ENCODE measurements around the gene HBEGF.

The HBEGF gene, protein sequence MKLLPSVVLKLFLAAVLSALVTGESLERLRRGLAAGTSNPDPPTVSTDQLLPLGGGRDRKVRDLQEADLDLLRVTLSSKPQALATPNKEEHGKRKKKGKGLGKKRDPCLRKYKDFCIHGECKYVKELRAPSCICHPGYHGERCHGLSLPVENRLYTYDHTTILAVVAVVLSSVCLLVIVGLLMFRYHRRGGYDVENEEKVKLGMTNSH

DNA sequence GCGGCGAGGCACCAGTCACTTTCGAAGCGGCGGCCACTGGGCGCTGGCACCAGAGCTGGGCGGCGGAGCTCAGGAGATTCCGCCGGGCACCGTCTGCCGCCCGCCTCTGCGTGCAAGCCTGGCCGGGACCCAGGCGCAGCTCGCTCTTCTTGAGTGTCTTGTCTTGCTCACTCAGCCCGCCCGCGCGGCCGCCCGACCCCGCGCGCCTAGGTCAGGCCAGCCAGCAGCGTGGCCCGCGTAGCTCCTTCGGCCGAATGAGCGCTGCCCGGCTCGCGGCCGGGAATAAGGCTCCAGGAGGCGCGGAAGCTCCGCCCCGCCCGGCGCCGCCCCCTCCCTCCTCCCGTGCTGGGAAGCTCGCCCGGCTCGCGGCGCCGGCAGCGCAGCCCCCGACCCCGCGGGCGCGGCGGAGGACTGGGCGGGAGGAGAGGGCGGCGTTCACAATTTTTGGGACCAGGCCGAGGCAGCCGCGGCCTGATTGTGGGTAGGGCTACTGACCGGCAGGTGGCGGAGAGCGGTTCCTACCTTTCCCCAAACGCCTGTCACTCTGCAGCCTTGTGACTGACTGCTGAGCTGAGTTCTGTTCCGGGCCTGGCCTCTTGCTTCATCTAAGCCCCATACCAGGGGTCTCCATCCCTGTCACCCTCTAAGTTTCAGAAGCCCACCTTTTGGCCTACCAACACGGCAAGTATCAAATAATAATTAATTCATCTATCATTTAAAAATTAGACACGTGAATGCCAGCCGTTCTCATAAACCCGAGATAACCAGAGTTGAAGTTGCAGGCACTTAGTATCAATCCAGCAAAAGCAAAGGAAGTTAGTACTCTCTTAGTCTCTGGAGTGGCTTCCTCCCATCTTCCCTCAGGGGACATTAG, at the start of gene HBEGF:
HBEGF (minus strand) TSS at position 256 of the 874 bp plus-strand sequence. CDS start 275 bp downstream, outside the sequence.
- peak; percentile 29 for DNase-seq

DNA sequence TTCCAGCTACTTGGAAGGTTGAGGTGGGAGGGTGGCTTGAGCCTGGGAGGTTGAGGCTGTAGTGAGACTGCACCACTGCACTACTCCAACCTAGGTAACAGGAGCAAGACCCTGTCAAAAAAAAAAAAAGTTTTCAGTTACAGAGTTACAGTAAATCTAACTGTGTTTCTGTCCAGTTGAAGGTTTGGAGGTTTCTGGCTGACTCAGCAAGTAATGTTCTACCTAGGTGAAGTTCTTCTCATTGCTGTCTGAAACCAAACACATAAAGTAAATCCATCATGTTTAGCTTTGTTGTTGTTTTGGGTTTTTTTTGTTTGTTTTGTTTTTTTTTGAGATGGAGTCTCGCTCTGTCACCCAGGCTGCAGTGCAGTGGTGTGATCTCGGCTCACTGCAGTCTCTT, 47.3 kb upstream of the HBEGF start:
- DNase-seq = no peak

DNA sequence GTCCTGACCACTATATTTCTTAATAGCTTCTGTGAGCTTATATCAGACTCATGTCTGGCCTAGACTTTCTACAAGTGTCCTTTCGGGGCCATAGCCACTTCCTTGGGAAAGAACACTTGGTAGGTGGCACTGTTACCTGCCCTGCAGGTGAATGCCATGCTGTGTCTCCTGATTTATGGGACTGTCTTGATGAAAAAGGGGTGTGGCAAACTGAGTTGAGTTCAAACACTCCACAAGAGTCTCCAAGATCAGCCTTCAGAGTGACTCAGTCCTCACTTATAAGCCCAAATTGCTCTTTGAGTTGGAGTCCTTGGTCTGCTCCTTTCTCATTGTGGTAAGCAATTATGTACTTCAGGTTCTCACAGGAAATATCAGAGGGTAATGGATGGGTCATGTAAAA, 45.3 kb upstream of the HBEGF start:
- no peak for DNase-seq

DNA sequence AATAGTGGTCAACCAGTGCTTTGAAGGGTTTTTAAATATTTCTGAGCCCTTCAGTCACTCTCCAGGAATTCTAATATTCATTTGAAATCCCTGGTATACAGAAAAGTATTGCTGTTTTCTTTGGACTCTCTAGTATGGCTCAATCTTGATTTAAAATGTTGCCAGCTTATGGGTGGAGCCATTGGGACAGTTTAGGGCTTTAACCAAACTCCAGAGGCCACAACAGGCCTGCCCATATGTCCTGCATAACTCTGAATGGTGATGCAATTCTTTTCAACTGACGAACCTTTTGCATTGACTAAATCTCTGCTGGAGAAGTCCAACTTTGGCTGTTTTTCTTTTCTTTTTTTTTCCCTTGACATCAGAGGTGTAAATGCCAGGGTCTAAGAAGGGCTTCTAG, 44.9 kb upstream of the HBEGF start:
- DNase-seq = no peak

DNA sequence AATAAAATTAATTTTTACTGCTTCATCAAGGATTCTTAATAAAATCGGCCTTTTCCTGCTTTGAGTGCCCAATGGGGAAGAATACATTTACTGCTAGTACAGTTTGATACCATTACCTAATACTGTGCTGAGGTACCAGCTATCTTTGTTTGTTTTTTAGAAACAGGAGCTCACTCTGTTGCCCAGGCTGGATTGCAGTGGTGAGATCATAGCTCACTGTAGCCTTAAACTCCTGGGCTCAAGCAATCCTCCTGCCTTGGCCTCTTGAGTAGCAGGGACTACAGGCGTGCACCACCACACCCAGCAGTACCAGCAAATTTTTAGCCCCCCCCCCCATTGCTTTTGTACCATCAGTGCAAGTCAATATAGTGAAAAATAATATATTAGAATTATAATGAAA, 41.6 kb upstream of the HBEGF start:
- no peak for DNase-seq

DNA sequence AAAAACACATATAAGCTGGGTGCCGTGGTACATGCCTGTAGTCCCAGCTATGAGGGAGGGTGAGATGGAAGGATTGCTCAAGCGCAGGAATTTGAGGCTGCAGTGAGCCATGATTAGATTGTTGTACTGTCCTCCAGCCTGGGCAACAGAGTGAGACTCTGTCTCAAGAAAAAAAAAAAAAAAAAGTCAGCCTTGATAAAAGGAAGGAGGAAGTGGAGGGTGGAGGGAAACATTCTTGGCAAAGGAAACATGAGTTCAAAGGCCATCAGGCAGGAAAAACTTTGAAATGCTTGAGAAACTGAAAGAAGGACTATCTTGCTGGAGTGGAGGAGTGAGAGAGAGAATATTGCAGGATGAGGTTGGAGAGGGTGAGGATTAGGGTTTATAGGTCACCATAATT, 36.9 kb upstream of the HBEGF start:
- no peak for DNase-seq

DNA sequence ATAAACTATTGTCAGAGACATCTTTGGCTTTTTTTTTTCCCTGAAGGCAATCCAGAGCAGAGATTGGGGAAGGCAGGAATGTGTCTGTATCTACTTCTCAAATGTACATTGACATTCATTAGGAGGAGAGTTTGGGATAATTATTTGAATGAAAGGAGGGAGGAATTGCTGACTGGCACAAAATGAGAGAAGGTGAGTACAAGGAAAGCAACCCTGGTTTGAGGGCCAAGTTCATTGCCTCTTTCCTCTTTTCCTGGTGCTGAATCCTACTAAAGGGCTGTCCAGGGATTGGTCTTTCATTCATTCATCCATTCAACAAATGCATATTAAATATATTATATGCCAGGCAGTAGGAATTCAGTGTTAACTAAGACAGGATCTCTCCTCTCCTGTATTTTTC, 36.5 kb upstream of the HBEGF start:
- no peak for DNase-seq

DNA sequence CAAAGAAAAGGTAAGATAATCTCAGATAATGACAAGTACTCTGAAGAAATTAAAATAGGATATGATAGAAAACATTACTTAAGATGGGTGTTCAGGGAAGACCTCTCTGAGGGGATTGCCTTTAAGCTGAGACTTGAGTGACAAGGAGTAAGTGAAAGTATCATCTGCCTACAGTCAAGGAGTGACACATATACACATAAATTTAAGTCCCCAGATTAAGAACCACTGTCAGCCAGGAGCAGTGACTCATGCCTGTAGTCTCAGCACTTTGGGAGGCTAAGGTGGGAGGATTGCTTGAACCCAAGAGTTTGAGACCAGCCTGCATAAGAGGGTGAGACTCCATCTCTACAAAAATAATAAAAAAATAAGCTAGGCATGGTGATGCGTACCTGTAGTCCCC, 35.6 kb upstream of the HBEGF start:
- DNase-seq = no peak

DNA sequence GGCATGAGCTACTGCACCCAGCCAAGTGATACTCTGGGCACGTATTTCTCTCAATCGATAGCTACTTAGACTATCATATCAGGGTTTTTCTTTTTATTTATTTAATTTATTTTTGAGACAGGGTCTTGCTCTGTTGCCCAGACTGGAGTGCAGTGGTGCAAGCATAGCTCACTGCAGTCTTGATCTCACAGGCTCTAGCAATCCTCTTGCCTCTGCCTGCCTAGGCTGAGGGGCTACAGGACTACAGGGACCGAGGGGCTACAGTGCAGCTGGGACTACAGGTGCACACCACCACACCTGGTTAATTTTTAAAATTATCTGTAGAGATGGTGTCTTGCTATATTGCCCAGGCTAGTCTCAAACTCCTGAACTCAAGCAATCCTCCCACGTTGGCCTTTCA, 34.9 kb upstream of the HBEGF start:
- no peak for DNase-seq

DNA sequence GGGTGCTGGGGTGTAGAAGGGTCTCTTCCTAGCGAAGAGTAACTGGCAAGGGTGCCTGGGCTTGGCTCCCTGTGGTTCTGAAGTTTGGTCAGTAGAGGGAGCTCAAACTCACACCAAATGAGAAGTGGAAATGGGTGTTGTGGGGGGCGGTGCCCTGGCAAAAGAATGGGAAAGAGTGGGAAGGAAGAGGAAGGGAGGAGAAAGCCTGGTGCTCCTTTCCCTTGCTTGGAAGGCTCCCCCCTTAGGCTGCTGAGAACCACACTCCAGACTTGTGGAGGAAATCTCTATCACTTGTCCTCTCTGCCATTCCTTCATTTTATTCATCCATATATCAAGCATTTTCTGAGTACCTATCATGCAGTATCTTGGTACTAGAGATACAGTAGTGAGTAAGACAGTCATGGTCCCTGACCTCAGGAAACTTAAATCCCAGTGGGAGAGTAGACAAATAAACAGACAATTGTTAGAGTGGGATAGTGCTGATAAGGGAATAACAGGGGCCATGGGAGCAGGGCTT, 26.6 kb upstream of the HBEGF start:
- DNase-seq = peak; percentile 41

DNA sequence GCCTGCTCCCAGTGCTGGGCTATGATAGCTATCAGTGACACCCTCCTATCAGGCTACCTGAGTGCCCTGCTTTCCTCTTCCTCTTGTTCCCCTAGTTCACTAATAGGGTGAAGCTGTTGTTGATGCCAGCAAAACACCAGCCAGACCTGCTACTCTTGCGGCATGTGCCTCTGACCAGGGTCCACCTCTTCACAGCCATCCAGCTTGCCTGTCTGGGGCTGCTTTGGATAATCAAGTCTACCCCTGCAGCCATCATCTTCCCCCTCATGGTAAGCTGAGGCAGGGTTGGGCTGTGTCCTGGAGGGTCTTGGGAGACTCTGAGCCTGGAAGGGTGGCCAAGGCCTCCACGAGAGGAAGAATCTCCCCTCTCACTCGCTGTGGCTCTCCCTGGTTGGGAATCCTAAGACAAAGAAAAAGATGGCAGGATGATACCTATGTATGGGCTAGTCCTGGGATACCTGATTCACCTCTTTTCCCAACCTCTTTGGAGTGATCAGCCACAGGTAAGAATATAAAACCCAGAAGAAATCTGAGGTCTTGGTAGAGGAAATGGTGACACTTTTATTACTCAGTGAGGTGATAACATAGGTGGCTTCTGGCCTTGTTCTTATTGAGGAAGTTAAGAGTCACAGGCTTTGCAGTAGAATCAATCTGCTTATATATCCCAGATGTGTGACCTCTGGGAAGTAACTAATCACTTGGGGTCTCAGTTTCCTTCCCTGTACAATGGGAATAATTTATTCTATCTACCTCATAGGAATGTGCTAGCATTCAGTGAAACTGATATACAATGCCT, 25.2 kb upstream of the HBEGF start:
- DNase-seq = no peak

DNA sequence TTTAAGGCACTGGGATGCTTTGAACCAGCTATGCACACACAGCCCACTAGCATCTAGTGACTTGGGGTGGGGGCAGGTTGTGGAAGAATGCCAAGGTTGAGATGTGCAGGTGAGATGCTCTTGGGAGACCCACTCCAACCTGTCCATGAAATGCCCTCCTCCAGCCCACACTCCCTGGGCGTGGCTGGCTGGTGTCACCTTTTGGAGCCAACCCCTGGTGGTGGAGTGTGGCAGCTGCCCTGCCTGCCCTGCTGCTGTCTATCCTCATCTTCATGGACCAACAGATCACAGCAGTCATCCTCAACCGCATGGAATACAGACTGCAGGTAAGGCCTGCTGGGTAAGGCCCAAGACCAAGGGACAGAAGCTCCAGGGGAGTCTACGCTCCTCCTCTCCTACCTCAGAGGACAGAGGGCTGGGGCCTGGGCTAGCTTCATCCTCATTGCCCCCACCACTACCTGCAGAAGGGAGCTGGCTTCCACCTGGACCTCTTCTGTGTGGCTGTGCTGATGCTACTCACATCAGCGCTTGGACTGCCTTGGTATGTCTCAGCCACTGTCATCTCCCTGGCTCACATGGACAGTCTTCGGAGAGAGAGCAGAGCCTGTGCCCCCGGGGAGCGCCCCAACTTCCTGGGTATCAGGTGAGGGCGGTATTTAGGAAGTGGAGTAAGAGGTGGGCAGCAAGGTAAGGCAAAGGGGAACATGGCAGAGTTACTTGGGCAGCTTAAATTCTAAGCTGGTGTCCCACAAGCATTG, 21.0 kb upstream of the HBEGF start:
- no peak for DNase-seq

DNA sequence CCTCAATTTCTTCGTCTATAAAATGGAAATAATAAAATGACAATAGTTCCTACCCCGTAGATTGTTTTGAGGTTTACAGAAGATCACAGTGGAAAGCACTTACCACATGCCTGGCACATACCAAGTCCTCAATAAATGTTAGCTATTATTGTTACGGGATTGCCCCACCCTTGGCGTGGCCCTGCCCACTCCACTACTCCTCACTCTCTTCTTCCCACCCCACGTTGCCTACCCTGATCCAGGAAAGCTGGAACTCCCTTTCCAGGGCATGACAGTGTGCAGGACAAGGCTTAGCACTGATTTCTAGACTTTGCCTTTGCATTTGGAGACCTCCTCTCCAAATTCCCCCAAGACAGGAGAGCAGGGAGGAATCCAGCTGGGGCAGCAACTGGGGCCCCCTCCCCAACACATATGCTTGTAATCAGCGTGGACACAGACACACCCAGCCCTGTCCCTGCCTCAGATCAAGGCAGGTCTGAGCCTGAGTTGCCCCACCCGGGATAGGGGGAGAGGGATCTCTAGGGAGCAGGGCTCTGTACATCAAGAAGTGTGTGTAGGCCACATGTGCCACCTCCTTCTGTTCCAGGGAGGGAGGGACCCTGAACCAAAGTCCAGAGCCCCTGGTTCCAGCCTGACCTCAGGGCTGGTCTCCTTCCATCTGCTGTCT, 20.3 kb upstream of the HBEGF start:
- no peak for DNase-seq

DNA sequence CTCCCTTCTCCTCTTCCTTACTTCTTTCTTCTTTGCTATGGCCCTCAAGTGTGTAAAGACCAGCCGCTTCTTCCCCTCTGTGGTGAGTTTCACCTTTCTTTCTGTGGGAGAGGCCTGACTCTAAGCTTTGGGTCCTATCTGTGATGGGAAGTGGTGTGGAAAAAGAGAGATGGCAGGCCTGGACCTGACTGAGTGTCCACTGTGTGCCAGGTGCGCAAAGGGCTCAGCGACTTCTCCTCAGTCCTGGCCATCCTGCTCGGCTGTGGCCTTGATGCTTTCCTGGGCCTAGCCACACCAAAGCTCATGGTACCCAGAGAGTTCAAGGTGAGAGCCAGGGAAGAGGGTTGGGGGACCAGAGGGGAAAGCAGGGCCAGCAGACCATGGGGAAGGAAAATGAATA, 19.5 kb upstream of the HBEGF start:
- no peak for DNase-seq

DNA sequence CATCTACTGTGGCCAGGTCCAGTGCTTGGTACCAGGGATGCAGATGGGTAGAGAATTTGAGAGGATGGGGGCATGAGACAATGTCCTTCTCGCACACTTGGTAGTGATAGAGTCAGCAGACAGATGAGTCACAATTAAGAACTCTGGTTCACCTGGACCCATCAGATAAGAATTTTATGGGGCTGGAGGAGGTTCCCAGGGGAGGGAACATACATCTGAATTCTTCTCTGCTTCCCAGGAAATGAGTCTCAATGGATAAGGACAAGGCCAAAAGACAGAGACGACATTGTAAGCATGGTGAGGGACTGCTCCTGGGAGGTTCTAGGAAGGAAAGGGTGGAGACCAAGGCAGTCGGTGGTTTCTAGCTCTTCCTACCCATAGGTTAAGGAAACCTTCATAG, 18.9 kb upstream of the HBEGF start:
- DNase-seq = no peak

DNA sequence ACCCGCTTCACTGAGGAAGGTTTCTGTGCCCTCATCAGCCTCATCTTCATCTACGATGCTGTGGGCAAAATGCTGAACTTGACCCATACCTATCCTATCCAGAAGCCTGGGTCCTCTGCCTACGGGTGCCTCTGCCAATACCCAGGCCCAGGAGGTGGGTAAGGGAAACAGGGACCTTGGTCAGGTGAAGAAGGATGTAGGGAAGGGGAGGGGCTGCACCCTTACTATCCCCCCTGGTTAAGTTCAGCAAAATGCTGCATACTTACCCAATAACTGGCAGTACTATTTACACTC, 18.0 kb upstream of the HBEGF start:
- DNase-seq = no peak

DNA sequence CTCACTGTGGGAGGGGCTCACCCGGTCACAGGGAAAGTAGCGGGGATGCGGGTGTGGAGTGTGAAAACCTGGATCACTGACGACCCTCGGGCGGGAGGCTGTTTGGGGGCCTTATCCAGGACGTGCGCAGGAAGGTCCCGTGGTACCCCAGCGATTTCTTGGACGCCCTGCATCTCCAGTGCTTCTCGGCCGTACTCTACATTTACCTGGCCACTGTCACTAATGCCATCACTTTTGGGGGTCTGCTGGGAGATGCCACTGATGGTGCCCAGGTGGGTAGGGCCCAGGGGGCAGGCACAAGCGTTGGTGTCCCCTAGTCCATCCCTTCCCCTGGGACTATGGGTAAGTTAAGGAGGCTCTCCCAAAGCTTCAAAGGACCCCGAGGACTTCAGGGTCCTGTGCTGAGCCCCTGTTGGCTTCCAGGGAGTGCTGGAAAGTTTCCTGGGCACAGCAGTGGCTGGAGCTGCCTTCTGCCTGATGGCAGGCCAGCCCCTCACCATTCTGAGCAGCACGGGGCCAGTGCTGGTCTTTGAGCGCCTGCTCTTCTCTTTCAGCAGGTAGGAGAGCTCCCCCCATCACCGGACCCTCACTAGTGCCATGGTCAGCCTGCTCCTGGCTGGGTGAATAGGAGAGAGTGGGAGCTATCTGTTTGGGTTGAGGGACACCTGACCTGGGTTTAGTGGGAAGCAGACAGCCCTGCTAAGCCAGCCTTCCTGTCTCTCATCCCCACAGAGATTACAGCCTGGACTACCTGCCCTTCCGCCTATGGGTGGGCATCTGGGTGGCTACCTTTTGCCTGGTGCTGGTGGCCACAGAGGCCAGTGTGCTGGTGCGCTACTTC, 17.4 kb upstream of the HBEGF start:
- no peak for DNase-seq

DNA sequence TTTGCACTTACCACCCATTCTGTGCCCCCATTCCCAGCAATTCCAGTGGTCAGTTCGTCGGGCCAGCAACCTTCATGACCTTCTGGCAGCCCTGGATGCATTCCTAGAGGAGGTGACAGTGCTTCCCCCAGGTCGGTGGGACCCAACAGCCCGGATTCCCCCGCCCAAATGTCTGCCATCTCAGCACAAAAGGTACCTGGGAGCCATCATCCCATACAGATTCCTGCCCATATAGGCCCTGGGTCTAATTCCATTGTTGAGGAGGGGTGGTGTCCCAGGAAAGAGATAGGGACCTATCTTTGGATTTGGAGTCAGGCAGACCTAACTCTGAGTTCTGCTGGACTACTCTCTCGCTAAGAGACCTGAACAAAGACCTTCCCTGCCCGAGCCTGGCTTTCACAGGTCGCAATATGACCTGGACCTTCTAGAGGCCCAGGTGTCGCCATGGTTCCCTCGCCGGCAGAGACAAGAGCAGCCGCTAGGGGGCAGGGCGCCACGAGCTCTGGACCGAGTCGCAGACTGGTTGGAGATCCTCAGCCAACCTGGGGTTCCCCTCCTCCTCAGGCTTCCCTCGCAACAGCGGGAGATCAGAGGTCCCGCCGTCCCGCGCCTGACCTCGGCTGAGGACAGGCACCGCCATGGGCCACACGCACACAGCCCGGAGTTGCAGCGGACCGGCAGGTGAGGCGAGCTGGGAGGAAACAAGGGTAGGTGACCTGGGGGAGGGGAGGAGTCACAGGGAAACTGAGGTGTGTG, 16.6 kb upstream of the HBEGF start:
- DNase-seq = peak; percentile 78

DNA sequence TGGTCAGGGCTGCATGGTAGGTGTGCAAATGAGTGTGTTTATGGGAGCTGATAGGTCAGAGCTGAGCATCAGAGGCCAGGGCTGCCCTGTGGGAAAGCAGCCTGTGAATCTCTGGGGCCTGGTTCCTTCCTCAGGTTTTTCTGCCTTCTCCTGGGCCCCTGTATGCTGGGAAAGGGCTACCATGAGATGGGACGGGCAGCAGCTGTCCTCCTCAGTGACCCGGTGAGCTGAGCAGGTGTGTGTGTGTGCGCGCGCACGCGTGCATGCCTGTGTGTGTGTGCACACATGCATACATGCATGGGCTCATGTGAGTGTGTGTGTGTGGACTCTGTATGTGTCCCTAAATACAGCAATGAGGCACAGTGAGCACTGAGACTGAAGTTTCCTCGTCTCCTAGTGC, 15.9 kb upstream of the HBEGF start:
- DNase-seq = no peak

DNA sequence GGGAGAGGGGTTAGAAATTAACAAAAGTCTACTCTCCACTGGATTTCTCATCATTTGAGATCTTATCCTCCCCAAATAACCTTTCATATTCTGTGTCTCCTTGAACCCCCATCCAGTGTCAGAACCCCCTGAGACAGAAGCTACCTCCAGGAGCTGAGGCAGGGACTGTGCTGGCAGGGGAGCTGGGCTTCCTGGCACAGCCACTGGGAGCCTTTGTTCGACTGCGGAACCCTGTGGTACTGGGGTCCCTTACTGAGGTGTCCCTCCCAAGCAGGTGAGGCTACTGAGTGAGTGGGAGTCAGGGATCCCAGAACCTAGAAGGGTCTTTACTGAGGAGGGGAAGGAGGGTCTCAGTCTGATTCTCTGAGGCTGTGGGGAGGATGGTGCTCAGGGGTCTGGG, 15.5 kb upstream of the HBEGF start:
- no peak for DNase-seq
